B cell (primary cell): Measurements from ENCODE around the gene TGFBR3. TPM values are rescaled to one million over a fixed set of nuclear protein-coding genes. Genes with fewer than 3 reads are reported as not detected.

ENCODE experiments used
- ATAC-seq: fragments of 200-7000 bp; cut with Tn5 transposase; one replicate; pipeline ENCODE4 v1.10.0; 2021; ENCODE audit warnings: low read depth, mild to moderate bottlenecking, moderate number of reproducible peaks, moderate library complexity
- CTCF ChIA-PET: fragments of 350-600 bp; sonication (Branson Sonifier 250); formaldehyde crosslinking; loops from one replicate; lab custom pipeline; 2021; ENCODE audit warnings: antibody characterized with exemption, inconsistent platforms; lab: Charles Lee
- POLR2A ChIA-PET: fragments of 350-600 bp; sonication (Branson Sonifier 250); formaldehyde crosslinking; loops from one replicate; lab custom pipeline; 2021; ENCODE audit warnings: antibody characterized with exemption; lab: Charles Lee
- DNase-seq: peaks from one replicate; pipeline ENCODE4 v3.0.0; 2013
- H2AFZ ChIP-seq: 2 replicates; pipeline ENCODE4 v1.6.1; 2012; ENCODE audit warnings: mild to moderate bottlenecking, low read depth, low read length; ENCODE audit not compliant: insufficient read depth, poor library complexity, severe bottlenecking
- H3K27ac ChIP-seq, 2 donors: 1 replicate in 1 of 2; 2 replicates in 1 of 2; pipeline ENCODE4 v1.5.1; 2012 to 2013; ENCODE audit warnings: low read length in 2 of 2, mild to moderate bottlenecking in 2 of 2, moderate library complexity in 1 of 2
- H3K27me3 ChIP-seq, 4 experiments: fragments of 200-600 bp in 1 of 4; sonication (generic) in 1 of 4; replicated peaks in 1 of 4; 1 replicate in 2 of 4; 2 replicates in 2 of 4; pipeline versions ENCODE4 v1.6.1 to v1.7.0; 2013 to 2016; ENCODE audit warnings: low read length in 3 of 4, mild to moderate bottlenecking in 2 of 4, mixed read lengths in 1 of 4, moderate library complexity in 1 of 4; ENCODE audit not compliant: insufficient read depth in 4 of 4, control insufficient read depth in 3 of 4; ENCODE audit errors: control extremely low read depth in 1 of 4
- H3K36me3 ChIP-seq, 2 experiments: replicated peaks in 1 of 2; 1 replicate in 1 of 2; 2 replicates in 1 of 2; pipeline versions ENCODE4 v1.6.1 to v1.7.1; 2013; ENCODE audit warnings: low read length in 1 of 2; ENCODE audit not compliant: insufficient read depth in 2 of 2, control insufficient read depth in 1 of 2; ENCODE audit errors: control extremely low read depth in 1 of 2, extremely low read depth in 1 of 2
- H3K4me1 ChIP-seq, 2 donors: fragments of 200-600 bp in 1 of 2; sonication (generic) in 1 of 2; 1 replicate in 1 of 2; 2 replicates in 1 of 2; pipeline versions ENCODE4 v1.5.1 to v1.6.1; 2013 to 2017; ENCODE audit warnings: low read length in 2 of 2; ENCODE audit not compliant: control insufficient read depth in 2 of 2, insufficient read depth in 2 of 2
- H3K4me2 ChIP-seq: replicated peaks from 2 replicates; pipeline ENCODE3; 2012; ENCODE audit warnings: mild to moderate bottlenecking, low read depth, low read length; ENCODE audit not compliant: poor library complexity, severe bottlenecking
- H3K4me3 ChIP-seq, 5 experiments: fragments of 200-600 bp in 1 of 5; sonication (generic) in 1 of 5; 1 replicate in 3 of 5; 2 replicates in 2 of 5; pipeline versions ENCODE4 v1.5.1 to v1.7.0; 2011 to 2016; ENCODE audit warnings: low read length in 4 of 5, mild to moderate bottlenecking in 4 of 5, low read depth in 2 of 5, control low read depth in 1 of 5, moderate library complexity in 1 of 5; ENCODE audit not compliant: insufficient read depth in 1 of 5; ENCODE audit errors: control extremely low read depth in 1 of 5, extremely low read depth in 1 of 5
- H3K79me2 ChIP-seq: fragments of 200-600 bp; sonication (generic); one replicate; pipeline ENCODE4 v1.6.0; 2016; ENCODE audit warnings: low read length; ENCODE audit not compliant: control insufficient read depth, insufficient read depth
- H3K9ac ChIP-seq: fragments of 200-600 bp; sonication (generic); 2 replicates; pipeline ENCODE4 v1.6.1; 2017; ENCODE audit warnings: mild to moderate bottlenecking, low read length, moderate library complexity
- H3K9me3 ChIP-seq, 3 donors: one replicate each; pipeline versions ENCODE4 v1.6.1 to v1.7.1; 2013; ENCODE audit warnings: low read length in 2 of 3; ENCODE audit not compliant: control insufficient read depth in 2 of 3, insufficient read depth in 1 of 3; ENCODE audit errors: control extremely low read depth in 1 of 3
- H4K20me1 ChIP-seq: 2 replicates; pipeline ENCODE4 v1.6.0; 2012; ENCODE audit warnings: mild to moderate bottlenecking, low read length; ENCODE audit not compliant: insufficient read depth, control insufficient read depth, poor library complexity, severe bottlenecking
- H3K27ac Mint-ChIP-seq: one replicate; pipeline ENCODE4 v1.8.0; 2021; ENCODE audit warnings: mixed read lengths
- H3K27me3 Mint-ChIP-seq: one replicate; pipeline ENCODE4 v1.8.0; 2021; ENCODE audit warnings: mixed read lengths
- H3K4me1 Mint-ChIP-seq: one replicate; pipeline ENCODE4 v1.8.0; 2021; ENCODE audit warnings: mixed read lengths
- H3K4me3 Mint-ChIP-seq: one replicate; pipeline ENCODE4 v1.8.0; 2021; ENCODE audit warnings: mixed read lengths
- H3K9me3 Mint-ChIP-seq: one replicate; pipeline ENCODE4 v1.8.0; 2022; ENCODE audit warnings: mixed read lengths; ENCODE audit not compliant: insufficient read depth
- CTCF ChIP-seq: fragments of 200-600 bp; IDR thresholded peaks from one replicate; pipeline ENCODE4 v1.8.0; 2022; ENCODE audit warnings: antibody characterized with exemption, mild to moderate bottlenecking
- EZH2 ChIP-seq: IDR thresholded peaks from 2 replicates; pipeline ENCODE4 v1.6.1; 2012; ENCODE audit warnings: borderline replicate concordance, low read depth, mild to moderate bottlenecking, moderate library complexity, low read length; ENCODE audit not compliant: insufficient read depth, poor library complexity, severe bottlenecking
- WGBS: methylation state at CpG from one replicate; pipeline ENCODE4 v1.1.5; 2013; ENCODE audit warnings: missing lambda C conversion rate; ENCODE audit not compliant: insufficient coverage; 5-methylcytosine and 5-hydroxymethylcytosine counted together
- intact Hi-C: fragments of 100-400 bp; cut with micrococcal nuclease; formaldehyde crosslinking; loops from one replicate; pipeline ENCODE4 v1.10.0; 2022
- polyA plus RNA-seq: library from polyadenylated mRNA; depleted of rRNA; stranded (reverse); fragments of >200 nt; gene quantifications from 2 replicates; pipeline ENCODE4 v1.2.3, GENCODE V29; 2012
- total RNA-seq, 2 donors: library from RNA; stranded (reverse); fragments of 120-200 nt in 1 of 2; gene quantifications; 1 replicate in 1 of 2; 2 replicates in 1 of 2; pipeline versions ENCODE4 v1.2.3 to v1.2.4, GENCODE V29; 2013 to 2022

The TGFBR3 gene
- total and polyA plus RNA-seq, 2 donors (not counting 1 experiment from before 2014, with no cell fraction given), result 0.10 to 0.12 TPM

- H3K4me1 ChIP-seq, result no peaks in the 10 kb centered on the region
- no peaks in the 10 kb centered on the region for H3K9me3 ChIP-seq
- no peak overlapping the region for H3K27ac ChIP-seq
- no peaks in the 10 kb centered on the region for H4K20me1 ChIP-seq
- H3K4me2 ChIP-seq, result no peak overlapping the region
- no peaks in the 10 kb centered on the region for H3K27me3 Mint-ChIP-seq
- H3K4me3 Mint-ChIP-seq, result no peak overlapping the region
- H3K4me1 Mint-ChIP-seq, result no peaks in the 10 kb centered on the region
- WGBS, result no CpG with 5 or more reads among the region's 4 CpGs
- intact Hi-C loops, result no loop called here
- ChIA-PET POLR2A (no interaction called here), CTCF (no interaction called here)
- H3K79me2 ChIP-seq, result no peaks in the 10 kb centered on the region
- H3K36me3 ChIP-seq, result no peaks in the 10 kb centered on the region
- no peak overlapping the region for H2AFZ ChIP-seq
- ATAC-seq (no peak), DNase-seq (no peak)
- H3K27ac Mint-ChIP-seq, result no peak overlapping the region
- H3K9me3 Mint-ChIP-seq, result no peaks in the 10 kb centered on the region
- TF ChIP-seq EZH2 (no peak), CTCF (no peak)
- no peaks in the 10 kb centered on the region for H3K27me3 ChIP-seq
- H3K9ac ChIP-seq, result no peak overlapping the region
- H3K4me3 ChIP-seq, result no peak overlapping the region
Measured at GRCh38 chr1:91770667-91771268, 115.2 kb downstream of the TGFBR3 start.

GRCh38 chr1:91769742-91770141, 116.2 kb downstream of the TGFBR3 start:
- no peak overlapping the region for H3K27ac Mint-ChIP-seq
- WGBS, result 63% methylated on average over 1 of the region's 5 CpGs
- ChIA-PET CTCF (no interaction called here), POLR2A (no interaction called here)
- no peaks in the 10 kb centered on the region for H3K79me2 ChIP-seq
- H3K36me3 ChIP-seq, result no peaks in the 10 kb centered on the region
- no peaks in the 10 kb centered on the region for H3K4me1 ChIP-seq
- no peaks in the 10 kb centered on the region for H3K27me3 ChIP-seq
- no peak overlapping the region for H2AFZ ChIP-seq
- TF ChIP-seq EZH2, result no peak
- TF ChIP-seq CTCF, result no peak
- no peak overlapping the region for H3K4me3 Mint-ChIP-seq
- H3K4me2 ChIP-seq, result no peak overlapping the region
- no peaks in the 10 kb centered on the region for H3K9me3 ChIP-seq
- no peaks in the 10 kb centered on the region for H3K4me1 Mint-ChIP-seq
- intact Hi-C loops, result no loop called here
- H3K4me3 ChIP-seq, result no peak overlapping the region
- ATAC-seq (no peak), DNase-seq (no peak)
- no peak overlapping the region for H3K9ac ChIP-seq
- H3K9me3 Mint-ChIP-seq, result no peaks in the 10 kb centered on the region
- H4K20me1 ChIP-seq, result no peaks in the 10 kb centered on the region
- no peak overlapping the region for H3K27ac ChIP-seq
- no peaks in the 10 kb centered on the region for H3K27me3 Mint-ChIP-seq
